Activated CD8-positive, alpha-beta memory T cell treated with anti-CD3 and anti-CD28 coated beads, Interleukin-2, amount 50 U/mL, for 1 hour (primary cell): Measurements from ENCODE around the gene RDH12.
"Not testable (repeated sequence)": the region's sequence is repeated elsewhere in the genome, so short reads cannot be mapped to it uniquely, and the experiment has no call there.

Experiments used
- DNase-seq: peaks from one replicate; pipeline ENCODE4 v3.0.0-alpha.2; 2020; ENCODE audit errors: extremely low read depth

Gene RDH12

GRCh38 chr14:67704484-67705089 lies 2.9 kb downstream of the RDH12 start:
- no peak for DNase-seq

GRCh38 chr14:67705211-67705610 lies 3.5 kb downstream of the RDH12 start:
- no peak for DNase-seq

GRCh38 chr14:67709346-67709745 lies 7.7 kb downstream of the RDH12 start:
- DNase-seq: not testable (repeated sequence)

GRCh38 chr14:67709796-67710195 lies 8.1 kb downstream of the RDH12 start:
- DNase-seq: not testable (repeated sequence)

- DNase-seq: no peak
These were observed 8.5 kb downstream of the RDH12 start for GRCh38 chr14:67710209-67710608.

GRCh38 chr14:67717048-67717447 lies 15.4 kb downstream of the RDH12 start:
- DNase-seq: no peak

- DNase-seq: no peak
These were observed 16.6 kb downstream of the RDH12 start for GRCh38 chr14:67718265-67718664.

- DNase-seq: not testable (repeated sequence)
These were observed 17.7 kb downstream of the RDH12 start for GRCh38 chr14:67719385-67719784.

GRCh38 chr14:67719866-67720265 lies 18.2 kb downstream of the RDH12 start:
- no peak for DNase-seq

- no peak for DNase-seq
These were observed 20.2 kb downstream of the RDH12 start for GRCh38 chr14:67721875-67722274.

- no peak for DNase-seq
These were observed 20.6 kb downstream of the RDH12 start for GRCh38 chr14:67722293-67722692.

- no peak for DNase-seq
These were observed 23.5 kb downstream of the RDH12 start for GRCh38 chr14:67725171-67725570.

- no peak for DNase-seq
These were observed 25.7 kb downstream of the RDH12 start for GRCh38 chr14:67727361-67727760.

- no peak for DNase-seq
These were observed 26.6 kb downstream of the RDH12 start for GRCh38 chr14:67728258-67728657.

- DNase-seq: no peak
These were observed 27.6 kb downstream of the RDH12 start for GRCh38 chr14:67729072-67729885.

- DNase-seq: no peak
These were observed 31.9 kb downstream of the RDH12 start for GRCh38 chr14:67733616-67734015.

GRCh38 chr14:67734675-67735074 lies 33.0 kb downstream of the RDH12 start:
- no peak for DNase-seq

GRCh38 chr14:67735336-67736147 lies 33.9 kb downstream of the RDH12 start:
- DNase-seq: no peak

- DNase-seq: no peak
These were observed 35.1 kb downstream of the RDH12 start for GRCh38 chr14:67736771-67737170.

- no peak for DNase-seq
These were observed 37.2 kb downstream of the RDH12 start for GRCh38 chr14:67738740-67739504.

- no peak for DNase-seq
These were observed 42.4 kb downstream of the RDH12 start for GRCh38 chr14:67744046-67744445.

- DNase-seq: no peak
These were observed 45.2 kb downstream of the RDH12 start for GRCh38 chr14:67746927-67747326.
